Testis (tissue), 2 donors: ENCODE data around the gene LRP1B.

Experiments
- POLR2A ChIP-seq: fragments of 450-650 bp; IDR thresholded peaks from one replicate; pipeline ENCODE4 v1.6.1; 2017; ENCODE audit warnings: antibody characterized with exemption, mild to moderate bottlenecking, moderate library complexity
- TF ChIP-seq, protein P1 (sequence below), 3 experiments: fragments of 450-650 bp in 2 of 3; fragments of 200-600 bp in 1 of 3; sonication (generic) in 1 of 3; IDR thresholded peaks; one replicate each; pipeline ENCODE4 v1.5.1; 2016 to 2019; ENCODE audit warnings: antibody characterized with exemption in 3 of 3, mild to moderate bottlenecking in 2 of 3, moderate library complexity in 1 of 3

DNA sequence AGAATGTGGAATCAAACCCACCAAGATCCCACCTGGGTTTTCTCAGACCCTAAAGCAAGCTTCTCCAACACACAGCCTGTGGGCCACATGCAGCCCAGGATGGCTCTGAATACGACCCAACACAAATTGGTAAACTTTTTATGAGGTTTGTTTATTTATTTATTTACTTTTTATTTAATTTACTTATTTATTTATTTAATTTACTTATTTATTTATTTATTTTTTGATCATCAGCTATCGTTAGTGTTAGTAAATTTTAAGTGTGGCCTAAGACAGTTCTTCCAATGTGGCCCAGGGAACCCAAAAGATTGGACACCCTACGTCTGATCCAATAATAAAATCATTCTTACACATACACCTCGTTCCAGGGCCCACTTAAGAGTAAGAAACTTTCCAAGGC, 1451.1 kb downstream of the LRP1B start:
- TF ChIP-seq, protein P1, sequence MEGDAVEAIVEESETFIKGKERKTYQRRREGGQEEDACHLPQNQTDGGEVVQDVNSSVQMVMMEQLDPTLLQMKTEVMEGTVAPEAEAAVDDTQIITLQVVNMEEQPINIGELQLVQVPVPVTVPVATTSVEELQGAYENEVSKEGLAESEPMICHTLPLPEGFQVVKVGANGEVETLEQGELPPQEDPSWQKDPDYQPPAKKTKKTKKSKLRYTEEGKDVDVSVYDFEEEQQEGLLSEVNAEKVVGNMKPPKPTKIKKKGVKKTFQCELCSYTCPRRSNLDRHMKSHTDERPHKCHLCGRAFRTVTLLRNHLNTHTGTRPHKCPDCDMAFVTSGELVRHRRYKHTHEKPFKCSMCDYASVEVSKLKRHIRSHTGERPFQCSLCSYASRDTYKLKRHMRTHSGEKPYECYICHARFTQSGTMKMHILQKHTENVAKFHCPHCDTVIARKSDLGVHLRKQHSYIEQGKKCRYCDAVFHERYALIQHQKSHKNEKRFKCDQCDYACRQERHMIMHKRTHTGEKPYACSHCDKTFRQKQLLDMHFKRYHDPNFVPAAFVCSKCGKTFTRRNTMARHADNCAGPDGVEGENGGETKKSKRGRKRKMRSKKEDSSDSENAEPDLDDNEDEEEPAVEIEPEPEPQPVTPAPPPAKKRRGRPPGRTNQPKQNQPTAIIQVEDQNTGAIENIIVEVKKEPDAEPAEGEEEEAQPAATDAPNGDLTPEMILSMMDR (IDR thresholded peaks at IDR 0.05) = no peak
- TF ChIP-seq POLR2A = no peak
